HG03457 (cell line): Measurements from ENCODE around the gene PXMP2.
"Not testable (repeated sequence)": the region's sequence is repeated elsewhere in the genome, so short reads cannot be mapped to it uniquely, and the experiment has no call there.

ENCODE experiments used
- ATAC-seq: cut with Tn5 transposase; IDR thresholded peaks from one replicate; pipeline ENCODE4 v1.9.1; 2021; ENCODE audit warnings: moderate number of reproducible peaks; ENCODE audit not compliant: unreplicated experiment

Gene PXMP2

DNA sequence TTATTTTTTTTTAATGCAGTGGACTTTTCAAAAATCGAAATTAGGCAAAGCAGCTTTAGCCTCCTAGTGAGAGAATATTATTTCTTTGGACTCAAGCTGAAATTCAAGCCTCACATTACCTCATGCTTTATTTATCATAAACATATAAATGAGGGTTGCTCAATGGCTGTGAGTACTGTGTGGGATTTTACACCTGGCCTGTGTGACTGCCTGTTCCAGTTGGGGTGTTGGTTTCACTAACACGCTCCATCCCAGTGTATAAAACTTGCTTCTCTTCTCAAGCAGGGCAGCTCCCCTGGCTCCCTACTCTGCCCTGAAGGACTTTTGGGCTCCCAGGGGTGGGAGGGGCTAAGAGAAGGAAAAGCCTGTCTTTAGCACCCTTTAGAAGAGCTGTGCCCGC lies 59.2 kb downstream of the PXMP2 start:
- no peak for ATAC-seq

DNA sequence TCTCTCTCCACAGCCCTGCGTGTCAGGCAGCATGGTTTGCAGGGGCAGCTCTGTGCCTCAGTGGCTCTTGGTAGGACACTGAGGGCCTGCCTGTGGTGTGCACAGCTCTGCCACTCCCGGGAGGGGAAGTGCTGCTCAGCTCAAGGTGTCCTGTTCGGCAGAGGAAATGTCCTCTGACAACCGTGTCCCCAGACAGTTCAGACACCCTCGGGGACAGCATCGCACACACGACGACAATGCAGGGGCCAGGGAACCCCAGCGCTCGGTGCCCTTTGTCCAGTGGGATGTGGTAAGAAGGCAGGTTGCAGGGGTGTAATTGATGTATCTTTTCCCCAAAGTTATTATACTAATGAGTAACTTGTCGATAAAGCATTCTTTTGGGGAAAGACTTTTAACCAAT lies 60.0 kb downstream of the PXMP2 start:
- ATAC-seq = no peak

DNA sequence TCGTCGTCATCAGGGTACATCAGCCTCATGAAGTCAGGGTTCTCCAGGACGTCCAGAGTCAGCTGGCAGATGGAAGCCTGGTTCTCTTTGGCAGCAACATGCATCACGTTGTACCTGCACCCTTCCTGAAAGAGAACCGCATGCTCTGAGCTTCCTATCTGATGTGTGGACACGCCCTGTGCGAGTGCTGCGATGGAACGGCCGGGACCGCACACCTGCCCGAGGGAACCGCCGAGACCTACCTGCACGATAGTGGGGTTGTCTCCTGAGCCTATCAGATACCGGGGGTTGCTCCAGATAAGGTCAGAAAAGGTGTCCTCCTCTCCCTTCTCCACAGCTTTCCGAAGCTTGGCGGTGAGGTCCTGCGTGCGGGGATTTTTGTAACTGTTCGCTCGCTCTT lies 60.5 kb downstream of the PXMP2 start:
- no peak for ATAC-seq

DNA sequence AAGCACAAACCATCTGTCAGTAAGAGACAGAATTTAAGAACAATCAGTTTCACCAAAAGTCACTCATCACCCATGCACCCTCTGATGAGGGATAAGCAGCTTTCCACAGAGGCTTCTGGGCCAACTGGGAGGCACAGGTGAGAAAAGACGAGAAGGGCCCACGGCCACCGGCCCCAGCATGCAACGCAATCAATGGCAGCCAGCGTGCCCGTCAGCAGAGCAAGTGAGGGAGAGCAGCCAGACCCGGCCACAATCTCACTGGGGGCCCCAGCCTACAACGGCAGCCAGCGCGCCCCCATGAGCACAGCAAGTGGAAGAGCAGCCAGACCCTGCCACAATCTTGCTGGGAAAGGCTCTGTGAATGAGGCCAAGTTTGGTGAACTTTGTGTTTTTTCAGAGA lies 60.9 kb downstream of the PXMP2 start:
- no peak for ATAC-seq

DNA sequence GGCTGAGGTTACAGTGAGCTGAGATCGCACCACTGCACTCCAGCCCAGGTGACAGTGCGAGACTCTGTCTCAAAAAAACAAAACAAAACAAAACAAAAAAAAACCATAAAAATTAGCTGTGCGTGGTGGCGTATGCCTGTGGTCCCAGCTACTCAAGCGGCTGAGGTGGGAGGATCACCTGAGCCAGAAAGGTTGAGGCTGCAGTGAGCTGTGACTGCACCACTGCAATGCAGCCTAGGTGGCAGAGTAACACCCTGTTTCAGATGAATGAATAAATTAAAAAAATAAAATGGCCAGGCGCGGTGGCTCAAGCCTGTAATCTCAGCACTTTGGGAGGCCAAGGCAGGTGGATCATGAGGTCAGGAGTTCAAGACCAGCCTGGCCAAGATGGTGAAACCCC lies 66.3 kb downstream of the PXMP2 start:
- not testable (repeated sequence) for ATAC-seq

DNA sequence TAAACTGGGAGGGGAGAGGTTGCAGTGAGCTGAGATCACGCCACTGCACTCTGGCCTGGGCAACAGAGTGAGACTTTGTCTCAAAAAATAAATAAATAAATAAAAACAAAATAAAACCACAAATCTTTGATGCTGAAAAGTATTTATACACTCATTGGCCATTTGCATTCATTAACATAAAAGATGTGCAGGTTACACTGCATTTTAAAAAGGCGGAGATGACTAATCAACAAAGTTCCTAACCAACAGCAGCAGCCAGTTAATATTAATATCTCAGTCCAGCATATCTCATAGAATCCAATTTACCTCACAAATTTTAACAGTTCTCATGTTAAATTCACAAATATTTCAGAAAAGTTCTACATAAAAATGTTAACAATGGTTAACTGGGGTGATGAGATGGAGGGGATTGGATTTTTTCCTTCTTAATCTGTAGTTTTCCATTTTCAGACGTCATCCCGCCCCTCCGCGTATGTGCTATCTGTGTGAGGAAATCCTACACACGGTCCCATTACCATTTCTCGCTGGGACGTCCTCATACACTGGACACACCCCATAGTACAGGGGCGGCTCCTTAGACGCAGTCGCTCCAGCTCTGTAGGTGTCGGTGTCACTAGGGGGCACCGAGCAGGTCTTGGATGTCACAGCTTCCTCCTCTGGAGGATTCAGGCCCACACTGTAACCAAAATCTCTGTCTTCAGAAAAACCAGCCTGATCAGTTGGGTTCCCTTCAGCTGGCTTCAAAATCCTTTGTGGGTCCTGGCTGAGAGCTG lies 67.0 kb downstream of the PXMP2 start:
- ATAC-seq = no peak
